Neutrophil (primary cell): ENCODE measurements around the gene CRADD.

Source experiments
- H3K27ac ChIP-seq: fragments of 200-600 bp; sonication (generic); 2 replicates; pipeline ENCODE4 v1.5.1; 2016; ENCODE audit warnings: mild to moderate bottlenecking, moderate library complexity
- H3K27me3 ChIP-seq: fragments of 200-600 bp; sonication (generic); 2 replicates; pipeline ENCODE4 v1.6.0; 2016; ENCODE audit warnings: mild to moderate bottlenecking
- H3K36me3 ChIP-seq: fragments of 200-600 bp; sonication (generic); 2 replicates; pipeline ENCODE4 v1.5.1; 2017
- H3K4me1 ChIP-seq, 2 experiments: fragments of 200-600 bp in 1 of 2; sonication (generic) in 1 of 2; 1 replicate in 1 of 2; 2 replicates in 1 of 2; pipeline versions ENCODE4 v1.5.1 to v1.6.1; 2013 to 2016; ENCODE audit warnings: low read depth in 1 of 2, low read length in 1 of 2, mild to moderate bottlenecking in 1 of 2, moderate library complexity in 1 of 2; ENCODE audit not compliant: control insufficient read depth in 1 of 2, insufficient read depth in 1 of 2
- H3K4me3 ChIP-seq, 2 experiments: fragments of 200-600 bp in 1 of 2; sonication (generic) in 1 of 2; 1 replicate in 1 of 2; 2 replicates in 1 of 2; pipeline ENCODE4 v1.5.1; 2013 to 2016; ENCODE audit warnings: low read depth in 1 of 2, low read length in 1 of 2, mild to moderate bottlenecking in 1 of 2, moderate library complexity in 1 of 2
- H3K9me3 ChIP-seq: fragments of 200-600 bp; sonication (generic); 2 replicates; pipeline ENCODE4 v1.5.1; 2016
- TF ChIP-seq, protein P1 (sequence below): fragments of 200-600 bp; sonication (generic); IDR thresholded peaks from 2 replicates; pipeline ENCODE4 v1.5.1; 2016; ENCODE audit warnings: antibody characterized with exemption

Gene CRADD

GRCh38 chr12:93895089-93895445, 217.9 kb downstream of the CRADD start:
- no peak overlapping the region for H3K4me3 ChIP-seq
- TF ChIP-seq, protein P1, sequence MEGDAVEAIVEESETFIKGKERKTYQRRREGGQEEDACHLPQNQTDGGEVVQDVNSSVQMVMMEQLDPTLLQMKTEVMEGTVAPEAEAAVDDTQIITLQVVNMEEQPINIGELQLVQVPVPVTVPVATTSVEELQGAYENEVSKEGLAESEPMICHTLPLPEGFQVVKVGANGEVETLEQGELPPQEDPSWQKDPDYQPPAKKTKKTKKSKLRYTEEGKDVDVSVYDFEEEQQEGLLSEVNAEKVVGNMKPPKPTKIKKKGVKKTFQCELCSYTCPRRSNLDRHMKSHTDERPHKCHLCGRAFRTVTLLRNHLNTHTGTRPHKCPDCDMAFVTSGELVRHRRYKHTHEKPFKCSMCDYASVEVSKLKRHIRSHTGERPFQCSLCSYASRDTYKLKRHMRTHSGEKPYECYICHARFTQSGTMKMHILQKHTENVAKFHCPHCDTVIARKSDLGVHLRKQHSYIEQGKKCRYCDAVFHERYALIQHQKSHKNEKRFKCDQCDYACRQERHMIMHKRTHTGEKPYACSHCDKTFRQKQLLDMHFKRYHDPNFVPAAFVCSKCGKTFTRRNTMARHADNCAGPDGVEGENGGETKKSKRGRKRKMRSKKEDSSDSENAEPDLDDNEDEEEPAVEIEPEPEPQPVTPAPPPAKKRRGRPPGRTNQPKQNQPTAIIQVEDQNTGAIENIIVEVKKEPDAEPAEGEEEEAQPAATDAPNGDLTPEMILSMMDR, result no peak

GRCh38 chr12:93896427-93896826, 219.3 kb downstream of the CRADD start:
- Histone ChIP-seq H3K36me3 (no peaks in the 10 kb centered on the region), H3K27me3 (peaks cover 5% of the 10 kb centered on the region)
- TF ChIP-seq, protein P1, result no peak

More at GRCh38 chr12:93895089-93895445, 217.9 kb downstream of the CRADD start:
- Histone ChIP-seq H3K27ac (no peak overlapping the region), H3K4me1 (no peaks in the 10 kb centered on the region), H3K36me3 (no peaks in the 10 kb centered on the region), H3K9me3 (no peaks in the 10 kb centered on the region), H3K27me3 (peaks cover 5% of the 10 kb centered on the region)

DNA sequence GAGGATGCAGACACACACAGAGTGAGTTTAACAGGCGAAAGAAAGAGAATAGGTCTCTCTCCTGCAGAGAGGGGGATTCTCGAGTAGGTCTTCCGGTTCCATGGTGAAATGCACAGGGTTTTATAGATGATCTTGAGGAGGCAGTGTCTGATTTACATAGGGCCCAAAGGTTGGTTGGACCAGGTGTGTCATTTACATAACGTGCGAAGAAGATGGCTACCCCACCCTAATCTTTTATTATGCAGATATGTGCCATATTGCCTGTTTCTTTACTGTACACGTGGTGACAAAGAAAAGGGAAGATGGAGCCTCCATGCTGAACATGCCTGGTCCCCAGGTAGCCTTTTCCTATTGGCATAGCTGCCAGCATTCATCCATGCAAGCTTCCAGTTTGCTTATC, 219.8 kb downstream of the CRADD start:
- no peaks in the 10 kb centered on the region for H3K36me3 ChIP-seq
- H3K9me3 ChIP-seq, result no peaks in the 10 kb centered on the region
- no peak overlapping the region for H3K4me3 ChIP-seq
- H3K4me1 ChIP-seq, result no peaks in the 10 kb centered on the region
- no peak overlapping the region for H3K27ac ChIP-seq
- TF ChIP-seq, protein P1, result no peak
- H3K27me3 ChIP-seq, result peaks cover 5% of the 10 kb centered on the region

More at GRCh38 chr12:93896427-93896826, 219.3 kb downstream of the CRADD start:
- H3K27ac ChIP-seq, result no peak overlapping the region
- no peaks in the 10 kb centered on the region for H3K4me1 ChIP-seq
- H3K4me3 ChIP-seq, result no peak overlapping the region
- no peaks in the 10 kb centered on the region for H3K9me3 ChIP-seq

DNA sequence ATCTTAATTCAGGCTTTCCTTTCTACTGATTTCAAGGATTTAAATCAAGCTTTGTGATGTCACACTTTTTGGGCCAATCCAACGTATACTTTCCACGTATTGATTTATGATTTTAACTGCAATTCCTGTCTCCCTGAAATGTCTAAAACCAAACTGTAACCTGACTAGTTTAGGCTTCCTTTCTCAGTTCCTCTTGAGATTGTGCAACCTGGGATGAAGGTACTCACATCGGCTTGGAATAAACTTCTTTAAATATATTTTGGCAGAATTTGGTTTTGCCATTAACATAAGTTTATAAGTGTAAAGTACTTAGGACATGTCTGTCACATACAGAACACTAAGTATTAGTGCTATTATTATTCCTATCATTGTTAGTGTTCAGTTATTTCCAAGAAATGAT, 224.6 kb downstream of the CRADD start:
- Histone ChIP-seq H3K27ac (no peak overlapping the region), H3K9me3 (no peaks in the 10 kb centered on the region), H3K4me1 (no peaks in the 10 kb centered on the region), H3K36me3 (no peaks in the 10 kb centered on the region), H3K27me3 (no peaks in the 10 kb centered on the region), H3K4me3 (no peak overlapping the region)
- TF ChIP-seq, protein P1, result no peak

GRCh38 chr12:93902192-93902591, 225.0 kb downstream of the CRADD start:
- TF ChIP-seq, protein P1, result no peak
- Histone ChIP-seq H3K27me3 (no peaks in the 10 kb centered on the region), H3K4me1 (no peaks in the 10 kb centered on the region), H3K27ac (no peak overlapping the region), H3K4me3 (no peak overlapping the region), H3K9me3 (no peaks in the 10 kb centered on the region), H3K36me3 (no peaks in the 10 kb centered on the region)
